ENCODE results near the gene SRGAP3. TPM values are rescaled to one million over a fixed set of nuclear protein-coding genes. Genes with fewer than 3 reads are reported as not detected.

Gene SRGAP3
- total and polyA plus RNA-seq, 2 donors (not counting 1 experiment from before 2014, with no cell fraction given): 0.92 to 12.4 TPM

DNA sequence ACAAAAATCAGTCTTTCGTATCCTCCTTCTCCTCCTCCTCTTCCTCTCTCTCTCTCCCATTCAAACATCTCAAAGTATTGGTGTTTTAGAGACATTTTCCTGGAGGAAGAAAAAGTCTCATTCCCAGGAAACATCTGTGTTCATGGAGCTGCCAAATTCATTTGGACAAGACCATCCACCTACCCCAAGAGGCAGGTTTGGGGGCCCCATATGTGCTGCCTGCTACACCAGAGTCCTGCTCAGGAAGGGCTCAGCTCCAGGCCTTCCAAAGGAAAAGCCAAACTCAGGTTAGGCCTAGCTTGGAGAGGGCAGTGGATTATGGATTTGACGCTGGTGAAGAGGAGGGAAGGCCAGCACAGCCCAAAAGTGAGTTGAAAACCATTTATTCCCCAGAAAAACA lies 131.2 kb downstream of the SRGAP3 start:
- Histone ChIP-seq H3K4me1 (ENCODE audit: control insufficient read depth, extremely low read depth, insufficient read depth, low read length) (no peaks in the 10 kb centered on the region), H3K4me3 (replicated peaks in 1 of 4; ENCODE audit: control extremely low read depth in 1 of 4, insufficient read depth in 1 of 4, low read depth in 3 of 4, low read length in 4 of 4) (no peak overlapping the region), H3K27ac (ENCODE audit: insufficient read depth, low read length) (no peak overlapping the region), H3K9me3 (ENCODE audit: control insufficient read depth, insufficient read depth, low read depth, low read length) (no peaks in the 10 kb centered on the region), H3K79me2 (ENCODE audit: control insufficient read depth, insufficient read depth, low read length) (no peaks in the 10 kb centered on the region), H2AFZ (ENCODE audit: low read length) (no peak overlapping the region), H4K20me1 (ENCODE audit: control insufficient read depth, extremely low read depth, insufficient read depth, low read length) (no peaks in the 10 kb centered on the region), H3K36me3 (ENCODE audit: control insufficient read depth, insufficient read depth, low read length) (no peaks in the 10 kb centered on the region), H3K27me3 (ENCODE audit: control insufficient read depth, insufficient read depth, low read length) (no peaks in the 10 kb centered on the region), H3K4me2 (ENCODE audit: extremely low read depth, insufficient read depth, low read length) (no peak overlapping the region), H3K9ac (ENCODE audit: insufficient read depth, low read length) (no peak overlapping the region)
- TF ChIP-seq EZH2 (IDR thresholded peaks at IDR 0.05; ENCODE audit: low read length, missing control alignments): no peak
- TF ChIP-seq, protein P1, sequence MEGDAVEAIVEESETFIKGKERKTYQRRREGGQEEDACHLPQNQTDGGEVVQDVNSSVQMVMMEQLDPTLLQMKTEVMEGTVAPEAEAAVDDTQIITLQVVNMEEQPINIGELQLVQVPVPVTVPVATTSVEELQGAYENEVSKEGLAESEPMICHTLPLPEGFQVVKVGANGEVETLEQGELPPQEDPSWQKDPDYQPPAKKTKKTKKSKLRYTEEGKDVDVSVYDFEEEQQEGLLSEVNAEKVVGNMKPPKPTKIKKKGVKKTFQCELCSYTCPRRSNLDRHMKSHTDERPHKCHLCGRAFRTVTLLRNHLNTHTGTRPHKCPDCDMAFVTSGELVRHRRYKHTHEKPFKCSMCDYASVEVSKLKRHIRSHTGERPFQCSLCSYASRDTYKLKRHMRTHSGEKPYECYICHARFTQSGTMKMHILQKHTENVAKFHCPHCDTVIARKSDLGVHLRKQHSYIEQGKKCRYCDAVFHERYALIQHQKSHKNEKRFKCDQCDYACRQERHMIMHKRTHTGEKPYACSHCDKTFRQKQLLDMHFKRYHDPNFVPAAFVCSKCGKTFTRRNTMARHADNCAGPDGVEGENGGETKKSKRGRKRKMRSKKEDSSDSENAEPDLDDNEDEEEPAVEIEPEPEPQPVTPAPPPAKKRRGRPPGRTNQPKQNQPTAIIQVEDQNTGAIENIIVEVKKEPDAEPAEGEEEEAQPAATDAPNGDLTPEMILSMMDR (conservative IDR thresholded peaks at IDR 0.05 in 1 of 2, IDR thresholded peaks at IDR 0.05 in 1 of 2; ENCODE audit: low read depth in 1 of 2, low read length in 2 of 2): no peak
- no peak for DNase-seq (ENCODE audit: low read depth in 2 of 2)

DNA sequence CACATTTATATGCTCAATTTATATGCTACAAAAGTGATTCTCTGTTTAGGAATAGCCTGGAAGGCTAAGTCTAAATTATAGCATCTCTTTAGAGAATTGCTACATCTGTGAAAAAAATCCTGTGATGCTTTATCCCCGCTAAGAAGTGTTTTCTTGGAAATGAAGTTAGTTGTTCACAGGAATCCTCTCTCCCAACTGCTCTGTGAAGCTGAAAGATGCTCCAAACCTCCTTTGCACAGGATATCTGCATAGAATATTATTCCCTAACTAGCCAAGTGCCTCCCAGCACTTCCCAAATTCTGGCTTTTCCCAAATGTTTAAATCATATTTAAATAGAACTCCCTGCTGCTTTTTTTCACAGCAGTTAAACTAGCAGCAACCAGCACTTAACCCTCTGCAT lies 132.2 kb downstream of the SRGAP3 start:
- no peak for DNase-seq (ENCODE audit: low read depth in 2 of 2)
- Histone ChIP-seq H3K4me1 (ENCODE audit: control insufficient read depth, extremely low read depth, insufficient read depth, low read length) (no peaks in the 10 kb centered on the region), H4K20me1 (ENCODE audit: control insufficient read depth, extremely low read depth, insufficient read depth, low read length) (no peaks in the 10 kb centered on the region), H3K27ac (ENCODE audit: insufficient read depth, low read length) (no peak overlapping the region), H3K4me3 (replicated peaks in 1 of 4; ENCODE audit: control extremely low read depth in 1 of 4, insufficient read depth in 1 of 4, low read depth in 3 of 4, low read length in 4 of 4) (no peak overlapping the region), H3K79me2 (ENCODE audit: control insufficient read depth, insufficient read depth, low read length) (no peaks in the 10 kb centered on the region), H3K36me3 (ENCODE audit: control insufficient read depth, insufficient read depth, low read length) (no peaks in the 10 kb centered on the region), H3K27me3 (ENCODE audit: control insufficient read depth, insufficient read depth, low read length) (no peaks in the 10 kb centered on the region), H2AFZ (ENCODE audit: low read length) (no peak overlapping the region), H3K9ac (ENCODE audit: insufficient read depth, low read length) (no peak overlapping the region), H3K9me3 (ENCODE audit: control insufficient read depth, insufficient read depth, low read depth, low read length) (no peaks in the 10 kb centered on the region), H3K4me2 (ENCODE audit: extremely low read depth, insufficient read depth, low read length) (no peak overlapping the region)
- no peak for TF ChIP-seq EZH2 (IDR thresholded peaks at IDR 0.05; ENCODE audit: low read length, missing control alignments)
- TF ChIP-seq, protein P1 (conservative IDR thresholded peaks at IDR 0.05 in 1 of 2, IDR thresholded peaks at IDR 0.05 in 1 of 2; ENCODE audit: low read depth in 1 of 2, low read length in 2 of 2): no peak

DNA sequence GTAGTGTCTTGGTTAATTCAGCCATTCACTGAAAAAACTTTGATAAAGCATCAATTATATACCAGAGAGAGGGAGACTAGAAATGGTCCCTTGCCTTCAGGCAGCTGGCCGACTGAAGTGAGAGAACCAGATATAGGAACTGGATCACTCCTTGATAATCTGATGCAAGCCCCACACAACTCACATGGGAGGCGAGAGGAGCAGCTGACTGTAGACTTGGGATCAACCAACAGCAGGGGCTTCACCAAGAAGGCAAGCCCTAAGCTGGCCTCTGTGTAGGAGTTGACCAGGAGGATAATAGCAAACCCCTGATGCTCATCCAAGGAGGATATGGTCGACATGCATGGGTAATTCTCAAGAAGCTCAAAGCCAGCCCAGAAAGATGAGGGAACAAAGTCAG lies 133.1 kb downstream of the SRGAP3 start:
- no peak overlapping the region for H3K4me2 ChIP-seq (ENCODE audit: extremely low read depth, insufficient read depth, low read length)
- no peaks in the 10 kb centered on the region for H3K36me3 ChIP-seq (ENCODE audit: control insufficient read depth, insufficient read depth, low read length)
- H3K4me3 ChIP-seq (replicated peaks in 1 of 4; ENCODE audit: control extremely low read depth in 1 of 4, insufficient read depth in 1 of 4, low read depth in 3 of 4, low read length in 4 of 4): no peak overlapping the region
- no peak for DNase-seq (ENCODE audit: low read depth in 2 of 2)
- TF ChIP-seq, protein P1 (conservative IDR thresholded peaks at IDR 0.05 in 1 of 2, IDR thresholded peaks at IDR 0.05 in 1 of 2; ENCODE audit: low read depth in 1 of 2, low read length in 2 of 2): no peak
- no peak for TF ChIP-seq EZH2 (IDR thresholded peaks at IDR 0.05; ENCODE audit: low read length, missing control alignments)
- no peak overlapping the region for H3K9ac ChIP-seq (ENCODE audit: insufficient read depth, low read length)
- H3K27ac ChIP-seq (ENCODE audit: insufficient read depth, low read length): no peak overlapping the region
- H3K27me3 ChIP-seq (ENCODE audit: control insufficient read depth, insufficient read depth, low read length): no peaks in the 10 kb centered on the region
- H3K9me3 ChIP-seq (ENCODE audit: control insufficient read depth, insufficient read depth, low read depth, low read length): no peaks in the 10 kb centered on the region
- no peaks in the 10 kb centered on the region for H3K4me1 ChIP-seq (ENCODE audit: control insufficient read depth, extremely low read depth, insufficient read depth, low read length)
- H2AFZ ChIP-seq (ENCODE audit: low read length): no peak overlapping the region
- H4K20me1 ChIP-seq (ENCODE audit: control insufficient read depth, extremely low read depth, insufficient read depth, low read length): no peaks in the 10 kb centered on the region
- no peaks in the 10 kb centered on the region for H3K79me2 ChIP-seq (ENCODE audit: control insufficient read depth, insufficient read depth, low read length)
